Measurements from ENCODE around the gene PLD6.
"Not testable (repeated sequence)": the region's sequence is repeated elsewhere in the genome, so short reads cannot be mapped to it uniquely, and the experiment has no call there.

The PLD6 gene

DNA sequence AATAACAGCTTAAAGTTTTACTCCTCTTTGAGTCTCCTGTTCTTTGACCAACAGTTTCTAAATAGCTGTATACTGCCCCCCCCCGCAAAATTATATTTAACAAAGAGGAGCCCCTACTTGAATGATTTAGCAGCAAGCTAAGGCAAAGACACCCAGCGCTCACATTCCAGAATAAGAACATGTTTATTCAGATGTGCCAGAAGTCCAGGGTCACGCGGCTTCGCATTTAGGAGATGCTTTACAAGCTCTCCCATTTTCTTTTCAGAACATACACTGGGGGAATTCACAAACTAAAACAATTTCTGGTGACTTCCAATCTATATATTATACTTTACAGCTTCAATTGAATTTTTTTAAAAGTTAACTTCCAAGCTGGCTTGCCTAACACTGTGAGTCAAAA, 5.3 kb downstream of the PLD6 start:
- no peak for DNase-seq

DNA sequence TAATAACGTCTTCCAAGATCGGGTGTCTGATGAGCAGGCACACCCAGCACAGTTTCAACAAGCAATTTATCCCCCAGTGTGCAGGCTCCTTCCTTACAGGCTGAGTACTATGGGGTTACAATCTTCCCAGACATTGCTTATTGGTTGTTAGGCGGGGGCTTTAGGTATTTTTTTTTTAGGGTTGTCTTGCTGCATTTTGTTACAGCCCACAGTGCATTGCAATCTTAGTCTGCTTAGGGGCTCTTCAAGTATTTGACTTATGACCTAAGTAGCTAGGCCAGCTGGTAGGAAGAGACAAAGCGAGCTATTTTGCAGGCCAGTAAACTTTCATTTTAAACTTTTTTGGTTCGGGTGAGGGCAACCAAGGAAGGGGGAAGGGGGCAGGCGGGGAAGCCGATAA, 5.8 kb downstream of the PLD6 start:
- no peak for DNase-seq

DNA sequence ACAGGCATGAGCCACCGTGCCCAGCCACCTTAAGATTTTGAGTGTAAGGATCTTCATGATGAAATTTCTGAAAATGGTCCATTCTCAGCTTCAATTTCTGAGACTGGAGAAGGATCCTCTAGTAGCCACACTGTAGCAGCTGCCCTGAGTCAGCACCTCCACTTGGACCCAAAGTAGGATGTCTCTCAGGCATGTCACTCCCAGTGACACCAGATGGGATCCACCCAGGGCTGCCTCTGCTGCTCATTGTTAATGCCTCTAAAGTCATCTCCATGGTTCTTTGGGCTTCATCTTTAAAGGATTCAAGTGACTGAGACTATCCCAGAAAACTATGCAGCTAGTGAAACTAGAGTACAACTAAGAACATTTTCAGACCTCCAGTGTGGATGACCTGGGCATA, 7.9 kb downstream of the PLD6 start:
- no peak for DNase-seq

GRCh38 chr17:17196776-17197175, 9.4 kb downstream of the PLD6 start:
- no peak for DNase-seq

GRCh38 chr17:17195466-17195865, 10.7 kb downstream of the PLD6 start:
- DNase-seq = not testable (repeated sequence)

DNA sequence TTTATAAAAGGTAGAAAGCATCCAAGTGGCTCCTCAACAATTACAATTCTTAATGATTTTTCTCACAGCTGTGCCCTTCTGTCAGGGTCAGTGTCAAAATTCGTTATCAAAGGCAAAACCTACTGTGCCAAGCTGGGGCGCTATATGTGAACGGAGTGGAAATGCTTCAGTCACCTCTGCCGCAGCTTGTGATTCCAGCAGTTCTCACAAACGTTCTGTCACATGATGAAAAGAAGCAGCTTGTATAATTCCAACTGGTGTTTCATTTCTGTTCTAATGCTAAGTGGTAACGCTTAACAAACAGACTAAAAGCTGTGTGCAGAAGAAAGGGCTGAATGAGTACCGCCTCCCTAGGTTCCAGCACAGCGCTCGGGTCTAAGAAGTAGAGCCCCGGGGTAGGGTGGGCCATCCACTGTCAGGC, 14.2 kb downstream of the PLD6 start:
- no peak for DNase-seq

DNA sequence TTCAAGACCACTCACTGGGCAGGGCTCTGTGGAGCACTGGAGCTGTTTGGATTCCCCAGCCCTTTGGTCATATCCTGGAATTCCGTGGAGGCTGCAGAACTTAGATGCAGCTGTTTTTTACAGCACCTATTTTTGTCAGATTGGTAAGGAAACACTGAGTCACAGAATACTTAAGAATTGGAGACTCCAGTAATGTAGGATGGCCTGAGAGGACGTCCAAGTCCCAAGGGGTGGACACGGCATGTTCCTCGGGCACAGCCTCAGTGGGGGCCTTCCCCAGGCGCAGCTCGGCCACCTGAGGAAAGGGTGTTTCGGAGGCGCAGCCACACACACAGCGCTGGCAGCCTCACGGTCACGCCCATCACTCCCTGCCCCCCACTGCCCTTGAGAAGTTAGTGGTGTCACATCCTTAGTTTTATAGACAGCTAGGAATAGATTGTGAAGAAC, 14.8 kb downstream of the PLD6 start:
- DNase-seq = no peak

DNA sequence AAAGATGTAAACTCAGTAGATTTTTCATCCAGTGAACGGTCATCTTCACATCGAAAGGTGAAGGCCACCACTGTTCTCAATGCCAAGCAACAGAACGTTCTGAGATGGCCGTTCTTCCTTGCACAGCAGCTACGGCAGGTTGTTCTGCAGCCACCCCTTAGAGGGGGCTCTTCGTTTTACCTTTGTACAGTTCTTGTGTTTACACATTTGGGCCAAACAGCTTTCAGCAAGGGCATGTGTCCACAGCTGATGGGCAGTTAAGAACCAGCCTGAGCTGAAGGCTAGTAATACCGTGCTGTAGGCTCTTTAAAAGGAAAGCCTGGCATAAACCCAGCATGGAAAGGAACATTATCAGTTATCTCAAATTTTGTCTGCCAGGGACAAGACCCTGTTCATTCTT, 15.9 kb downstream of the PLD6 start:
- no peak for DNase-seq

DNA sequence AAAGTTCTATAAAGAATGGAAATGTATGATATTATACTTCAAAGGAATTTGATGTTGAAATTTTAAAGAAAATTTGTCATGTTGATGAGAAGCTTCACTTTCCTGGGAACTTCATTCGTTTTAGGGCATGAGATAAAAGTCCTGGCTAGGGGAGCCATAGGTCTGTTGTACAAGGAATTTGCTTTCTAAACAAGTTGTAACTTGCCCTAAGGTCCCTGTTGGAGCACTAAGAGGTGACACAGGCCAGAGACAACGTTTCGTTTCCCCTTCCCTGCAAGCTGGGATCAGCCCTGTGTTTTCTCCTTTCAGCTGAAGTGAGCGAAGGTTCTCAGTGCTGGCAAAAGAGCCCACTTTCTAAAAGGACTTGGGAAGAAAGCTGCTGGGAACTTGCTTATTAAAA, 16.6 kb downstream of the PLD6 start:
- DNase-seq = no peak

GRCh38 chr17:17188586-17188985, 17.5 kb downstream of the PLD6 start:
- DNase-seq = no peak

GRCh38 chr17:17186551-17187505, 19.3 kb downstream of the PLD6 start:
- no peak for DNase-seq

DNA sequence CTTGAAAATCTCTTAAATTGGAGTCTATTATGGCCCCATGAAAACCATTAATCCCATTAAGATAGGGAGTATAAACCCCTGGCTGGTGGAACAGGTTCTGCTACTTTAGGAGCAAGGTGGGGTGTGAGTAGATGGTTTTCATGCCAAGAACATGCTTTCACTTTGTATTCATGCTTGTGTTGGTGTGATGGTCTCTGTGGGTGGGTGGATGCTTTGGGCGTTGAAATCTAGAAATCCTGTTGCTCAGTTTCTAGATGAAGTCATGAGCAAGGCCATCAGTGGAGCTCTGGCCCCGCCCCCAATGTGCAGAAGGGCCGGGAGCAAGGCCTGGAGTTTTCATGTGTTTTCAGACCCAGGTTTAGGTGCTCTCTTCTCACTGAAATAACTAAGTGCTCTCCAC, 20.1 kb downstream of the PLD6 start:
- no peak for DNase-seq

DNA sequence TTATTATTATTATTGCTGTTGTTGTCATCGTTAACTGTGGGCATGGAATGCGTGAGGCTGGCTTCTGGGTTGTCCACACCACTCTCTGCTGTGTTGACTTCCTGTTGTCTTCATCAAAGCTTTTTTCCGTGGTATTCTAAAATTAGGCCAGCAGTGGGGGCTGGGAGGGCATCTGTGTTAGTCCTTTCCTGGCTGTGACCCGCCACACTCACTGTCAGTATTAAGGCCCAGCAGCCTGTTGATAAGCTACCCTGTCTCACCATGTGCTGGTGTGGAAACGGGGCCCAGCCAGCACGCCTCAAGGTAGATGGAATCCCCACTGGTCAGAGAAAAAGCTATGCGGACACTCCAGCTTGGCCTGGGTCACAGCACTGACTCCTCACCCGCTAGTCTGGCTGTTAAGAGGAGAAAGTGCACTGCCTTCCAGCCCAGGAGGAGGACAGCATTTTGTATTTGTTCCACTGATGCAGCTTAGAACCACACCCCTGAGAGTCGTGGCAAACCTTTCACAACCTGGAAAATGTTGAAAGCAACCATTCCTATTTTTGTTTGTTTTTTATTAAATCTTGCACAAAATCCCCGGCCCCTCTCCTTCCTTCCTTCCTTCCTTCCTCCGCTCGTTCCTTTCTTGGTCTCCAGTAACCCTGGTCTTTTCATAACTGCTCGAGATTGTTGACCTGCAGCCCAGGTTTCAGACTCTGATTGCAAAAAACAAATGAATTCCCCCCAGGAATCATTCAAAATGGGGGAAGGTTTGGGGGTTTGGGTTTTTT, 21.0 kb downstream of the PLD6 start:
- not testable (repeated sequence) for DNase-seq

- DNase-seq = no peak
These were observed 22.4 kb downstream of the PLD6 start for GRCh38 chr17:17183744-17184143.

- no peak for DNase-seq
These were observed 23.5 kb downstream of the PLD6 start for GRCh38 chr17:17182598-17183136.

DNA sequence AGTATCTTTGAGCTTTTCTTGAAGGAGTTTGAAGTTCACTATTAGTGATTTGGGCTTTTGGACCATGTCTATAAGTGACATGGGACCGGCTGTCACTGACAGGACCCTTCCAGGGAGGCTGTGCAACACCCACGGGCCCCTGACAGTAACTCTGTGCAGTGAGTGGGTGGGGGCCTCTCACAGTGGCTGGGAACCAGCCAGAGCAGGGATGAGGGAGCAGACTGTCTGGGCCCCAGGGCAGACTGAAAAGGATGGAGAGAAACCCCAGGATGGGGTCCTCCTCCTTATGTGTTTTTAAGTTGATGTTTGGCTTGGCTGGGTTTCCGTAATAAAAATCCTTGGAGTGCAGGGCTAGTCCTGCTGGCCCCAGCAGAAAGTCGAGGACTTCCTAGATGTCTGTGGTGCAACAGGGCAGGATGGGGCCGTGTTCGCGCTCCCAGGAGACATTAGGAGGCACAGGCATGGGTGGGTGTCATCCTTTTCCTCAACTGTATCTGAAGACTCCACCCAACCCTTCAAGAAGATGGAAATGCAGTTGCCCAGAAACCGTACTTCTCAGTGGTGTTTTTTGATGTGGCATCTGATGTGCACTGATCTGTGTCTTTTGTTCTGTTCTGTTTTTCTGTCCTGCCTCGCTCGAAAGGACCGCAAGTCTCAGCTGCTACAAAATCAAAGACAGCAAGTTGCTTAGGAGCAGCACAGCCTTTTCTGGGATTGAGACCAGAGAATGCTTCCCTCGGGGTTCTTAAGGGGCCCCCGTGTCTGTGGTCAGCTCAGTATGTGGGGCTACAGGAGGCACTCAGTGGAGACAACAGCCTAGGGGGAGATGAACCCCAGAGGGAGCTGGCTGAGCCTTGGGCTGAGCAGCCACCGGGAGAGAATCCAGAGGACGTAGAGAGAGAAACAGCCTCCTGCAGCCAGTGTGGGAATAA, 24.2 kb downstream of the PLD6 start:
- DNase-seq = no peak

GRCh38 chr17:17180741-17181525, 25.2 kb downstream of the PLD6 start:
- DNase-seq = no peak

- no peak for DNase-seq
These were observed 26.0 kb downstream of the PLD6 start for GRCh38 chr17:17180141-17180603.

- DNase-seq = no peak
These were observed 26.7 kb downstream of the PLD6 start for GRCh38 chr17:17179371-17179827.

DNA sequence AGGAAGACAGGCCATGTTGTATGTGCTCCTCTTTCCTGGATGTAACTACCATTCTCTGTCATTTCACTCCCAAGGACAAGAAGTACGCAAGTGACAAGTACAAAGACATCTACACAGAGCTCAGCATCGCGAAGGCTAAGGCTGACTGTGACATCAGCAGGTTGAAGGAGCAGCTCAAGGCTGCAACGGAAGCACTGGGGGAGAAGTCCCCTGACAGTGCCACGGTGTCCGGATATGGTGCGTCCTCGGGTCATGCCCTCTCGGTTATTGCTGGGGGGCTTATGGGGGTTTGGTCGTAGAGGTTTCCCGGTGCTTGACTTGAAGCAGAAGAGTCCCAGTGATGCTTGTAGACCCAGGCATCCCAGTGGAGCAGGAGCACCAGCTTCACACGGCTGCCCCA, 29.0 kb downstream of the PLD6 start:
- DNase-seq = no peak

DNA sequence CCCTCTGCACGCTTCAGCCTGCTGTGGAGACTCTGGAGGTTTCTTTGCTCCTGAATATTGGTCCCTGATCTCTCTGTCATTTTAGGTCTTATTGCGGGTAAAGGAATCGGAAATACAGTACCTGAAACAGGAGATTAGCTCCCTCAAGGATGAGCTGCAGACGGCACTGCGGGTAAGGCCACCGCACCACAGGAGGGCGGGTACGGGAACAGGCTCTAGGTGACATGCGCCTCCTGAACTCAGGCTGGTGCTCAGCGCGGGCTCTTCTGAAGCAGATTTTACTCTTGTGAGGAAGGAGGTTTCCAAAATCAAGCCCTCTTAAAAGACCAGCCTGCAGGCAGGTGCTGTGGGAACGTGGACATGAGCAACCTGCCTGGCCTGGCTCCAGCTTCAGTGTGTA, 29.8 kb downstream of the PLD6 start:
- DNase-seq = no peak
